ENCODE data around the gene ZRANB2. TPM values are rescaled to one million over a fixed set of nuclear protein-coding genes. Genes with fewer than 3 reads are reported as not detected.
A peak's percentile ranks its signal among the peaks of the same experiment; 100 is the strongest.

The ZRANB2 gene
- total RNA-seq, 1 experiment from 2014 or later, result 54.2 TPM

- ChIA-PET POLR2A (no interaction called here), CTCF (no interaction called here)
- no peaks in the 10 kb centered on the region for H3K9me3 ChIP-seq
- H3K27ac Mint-ChIP-seq (ENCODE audit: unreplicated experiment), result no peak overlapping the region
- peak in 1 of 2 experiments; percentile 4 for TF ChIP-seq CTCF (IDR thresholded peaks at IDR 0.05; ENCODE audit: insufficient read depth in 1 of 2, low read depth in 1 of 2, low read length in 1 of 2, severe bottlenecking in 1 of 2, unreplicated experiment in 1 of 2)
- H3K4me1 ChIP-seq, result no peaks in the 10 kb centered on the region
- DNase-seq, result no peak
- H3K27me3 ChIP-seq (replicated peaks; ENCODE audit: control insufficient read depth, insufficient read depth, low read length), result no peaks in the 10 kb centered on the region
- intact Hi-C loops (cut with micrococcal nuclease; ENCODE audit: unreplicated experiment), result loop anchor here (5.0 kb wide), 2 partner anchors 428 to 943 kb away; no protein-coding TSS in a partner anchor
- H3K36me3 ChIP-seq (ENCODE audit: control insufficient read depth, insufficient read depth, low read length), result no peaks in the 10 kb centered on the region
- H3K4me3 Mint-ChIP-seq (ENCODE audit: unreplicated experiment), result no peak overlapping the region
- no peaks in the 10 kb centered on the region for H3K36me3 Mint-ChIP-seq (ENCODE audit: insufficient read depth, unreplicated experiment)
- no peaks in the 10 kb centered on the region for H3K27me3 Mint-ChIP-seq (ENCODE audit: insufficient read depth, unreplicated experiment)
- no TSS peak for BruUV-seq (replicated peaks)
- no peak overlapping the region for H3K4me3 ChIP-seq (ENCODE audit: low read depth, low read length)
- H3K4me1 Mint-ChIP-seq (ENCODE audit: low read depth, unreplicated experiment), result no peaks in the 10 kb centered on the region
- H3K9me3 Mint-ChIP-seq (ENCODE audit: unreplicated experiment), result no peaks in the 10 kb centered on the region
These were observed 13.1 kb upstream of the ZRANB2 start for GRCh38 chr1:71093938-71094337.

- no peaks in the 10 kb centered on the region for H3K27me3 Mint-ChIP-seq (ENCODE audit: insufficient read depth, unreplicated experiment)
- ChIA-PET CTCF (no interaction called here), POLR2A (no interaction called here)
- Histone ChIP-seq H3K9me3 (no peaks in the 10 kb centered on the region), H3K4me3 (ENCODE audit: low read depth, low read length) (no peak overlapping the region), H3K4me1 (no peaks in the 10 kb centered on the region), H3K36me3 (ENCODE audit: control insufficient read depth, insufficient read depth, low read length) (no peaks in the 10 kb centered on the region), H3K27me3 (replicated peaks; ENCODE audit: control insufficient read depth, insufficient read depth, low read length) (no peaks in the 10 kb centered on the region)
- no peaks in the 10 kb centered on the region for H3K36me3 Mint-ChIP-seq (ENCODE audit: insufficient read depth, unreplicated experiment)
- TF ChIP-seq CTCF (IDR thresholded peaks at IDR 0.05; ENCODE audit: insufficient read depth in 1 of 2, low read depth in 1 of 2, low read length in 1 of 2, severe bottlenecking in 1 of 2, unreplicated experiment in 1 of 2), result no peak
- H3K4me3 Mint-ChIP-seq (ENCODE audit: unreplicated experiment), result no peak overlapping the region
- DNase-seq, result no peak
- no peaks in the 10 kb centered on the region for H3K4me1 Mint-ChIP-seq (ENCODE audit: low read depth, unreplicated experiment)
- no TSS peak for BruUV-seq (replicated peaks)
- H3K9me3 Mint-ChIP-seq (ENCODE audit: unreplicated experiment), result no peaks in the 10 kb centered on the region
- no peak overlapping the region for H3K27ac Mint-ChIP-seq (ENCODE audit: unreplicated experiment)
- intact Hi-C loops (cut with micrococcal nuclease; ENCODE audit: unreplicated experiment), result loop anchor here (5.0 kb wide), 2 partner anchors 433 to 948 kb away; no protein-coding TSS in a partner anchor
These were observed 8.9 kb upstream of the ZRANB2 start for GRCh38 chr1:71089536-71090270.

GRCh38 chr1:71088645-71089287 lies 7.9 kb upstream of the ZRANB2 start:
- BruUV-seq (replicated peaks), result no TSS peak
- H3K9me3 ChIP-seq, result no peaks in the 10 kb centered on the region
- Mint-ChIP-seq H3K9me3 (ENCODE audit: unreplicated experiment) (no peaks in the 10 kb centered on the region), H3K36me3 (ENCODE audit: insufficient read depth, unreplicated experiment) (no peaks in the 10 kb centered on the region), H3K27ac (ENCODE audit: unreplicated experiment) (no peak overlapping the region), H3K4me3 (ENCODE audit: unreplicated experiment) (no peak overlapping the region), H3K27me3 (ENCODE audit: insufficient read depth, unreplicated experiment) (no peaks in the 10 kb centered on the region), H3K4me1 (ENCODE audit: low read depth, unreplicated experiment) (no peaks in the 10 kb centered on the region)
- H3K27me3 ChIP-seq (replicated peaks; ENCODE audit: control insufficient read depth, insufficient read depth, low read length), result no peaks in the 10 kb centered on the region
- ChIA-PET CTCF (no interaction called here), POLR2A (no interaction called here)
- H3K36me3 ChIP-seq (ENCODE audit: control insufficient read depth, insufficient read depth, low read length), result no peaks in the 10 kb centered on the region
- no peak for TF ChIP-seq CTCF (IDR thresholded peaks at IDR 0.05; ENCODE audit: insufficient read depth in 1 of 2, low read depth in 1 of 2, low read length in 1 of 2, severe bottlenecking in 1 of 2, unreplicated experiment in 1 of 2)
- H3K4me1 ChIP-seq, result no peaks in the 10 kb centered on the region
- DNase-seq, result no peak
- intact Hi-C loops (cut with micrococcal nuclease; ENCODE audit: unreplicated experiment), result no loop called here
- H3K4me3 ChIP-seq (ENCODE audit: low read depth, low read length), result no peak overlapping the region

All from Caco-2 (cell line).